Bronchial epithelial cell (primary cell): ENCODE measurements around the gene SELE. TPM values are rescaled to one million over a fixed set of nuclear protein-coding genes. Genes with fewer than 3 reads are reported as not detected.
"Not testable (repeated sequence)": the region's sequence is repeated elsewhere in the genome, so short reads cannot be mapped to it uniquely, and the experiment has no call there.

ENCODE experiments used
- DNase-seq: peaks from one replicate; pipeline ENCODE4 v3.0.0-alpha.2; 2010; ENCODE audit warnings: low read depth
- FAIRE-seq: peaks from 2 replicates; lab custom pipeline; 2011; peaks lifted over from hg19 to GRCh38; lab: Jason Lieb, UNC
- H3K27me3 ChIP-seq: 2 replicates; pipeline ENCODE4 v1.5.1; 2011; ENCODE audit warnings: low read length; ENCODE audit not compliant: control insufficient read depth, insufficient read depth
- H3K36me3 ChIP-seq: 2 replicates; pipeline ENCODE4 v1.5.1; 2011; ENCODE audit warnings: low read length; ENCODE audit not compliant: control insufficient read depth, insufficient read depth
- H3K4me3 ChIP-seq: 2 replicates; pipeline ENCODE4 v1.5.1; 2011; ENCODE audit warnings: mild to moderate bottlenecking, low read depth, low read length, control low read depth
- CTCF ChIP-seq: IDR thresholded peaks from 2 replicates; pipeline ENCODE4 v1.5.1; 2011; ENCODE audit warnings: mild to moderate bottlenecking, moderate library complexity, low read length, control low read depth, inconsistent platforms; ENCODE audit not compliant: insufficient read depth, severe bottlenecking
- total RNA-seq: library from RNA; depleted of rRNA; stranded (reverse); fragments of >200 nt; gene quantifications from 2 replicates; pipeline ENCODE4 v1.2.1, GENCODE V29; 2014

The SELE gene
- total RNA-seq, 1 donor from 2014 or later, result not detected

GRCh38 chr1:169723763-169724162 is 10.1 kb downstream of the SELE start:
- no peak for TF ChIP-seq CTCF
- no peak for FAIRE-seq
- Histone ChIP-seq H3K4me3 (no peak overlapping the region), H3K36me3 (no peaks in the 10 kb centered on the region), H3K27me3 (peaks cover 2% of the 10 kb centered on the region)
- no peak for DNase-seq

DNA sequence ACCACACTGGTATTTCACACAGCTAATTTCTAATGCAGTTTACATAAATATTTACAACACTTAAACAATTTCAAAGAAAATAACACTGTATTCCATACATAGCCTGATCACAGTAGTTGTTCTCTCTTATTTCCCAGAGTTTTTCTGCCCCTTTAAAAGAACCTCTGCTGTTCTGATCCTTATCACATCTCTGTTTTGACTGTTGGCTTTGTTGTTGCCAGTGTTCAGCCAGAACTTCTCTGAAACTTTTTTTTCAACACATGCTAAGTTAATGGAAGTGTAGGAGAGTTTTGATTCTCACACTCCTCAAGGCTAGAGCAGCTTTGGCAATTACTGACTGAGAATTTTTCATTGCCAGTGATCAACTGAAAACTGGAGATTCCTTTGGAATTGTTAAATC is 11.1 kb downstream of the SELE start:
- FAIRE-seq, result no peak
- peaks cover 2% of the 10 kb centered on the region for H3K27me3 ChIP-seq
- no peak overlapping the region for H3K4me3 ChIP-seq
- TF ChIP-seq CTCF, result no peak
- no peak for DNase-seq
- H3K36me3 ChIP-seq, result no peaks in the 10 kb centered on the region

DNA sequence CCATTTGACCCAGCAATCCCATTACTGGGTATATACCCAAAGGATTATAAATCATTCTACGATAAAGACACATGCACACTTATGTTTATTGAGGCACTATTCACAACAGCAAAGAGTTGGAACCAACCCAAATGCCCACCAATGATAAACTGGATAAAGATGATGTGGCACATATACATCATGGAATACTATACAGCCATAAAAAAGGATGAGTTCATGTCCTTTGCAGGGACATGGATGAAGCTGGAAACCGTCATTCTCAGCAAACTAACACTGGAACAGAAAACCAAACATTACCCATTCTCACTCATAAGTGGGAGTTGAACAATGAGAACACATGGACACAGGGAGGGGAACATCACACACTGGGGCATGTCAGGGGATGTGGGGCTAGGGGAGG is 18.8 kb downstream of the SELE start:
- not testable (repeated sequence) for H3K36me3 ChIP-seq, H3K4me3 ChIP-seq, FAIRE-seq, H3K27me3 ChIP-seq, DNase-seq

GRCh38 chr1:169713090-169713489 is 20.8 kb downstream of the SELE start:
- not testable (repeated sequence) for H3K36me3 ChIP-seq, H3K27me3 ChIP-seq, H3K4me3 ChIP-seq, FAIRE-seq, DNase-seq

GRCh38 chr1:169712309-169712631 is 21.6 kb downstream of the SELE start:
- H3K4me3 ChIP-seq, result no peak overlapping the region
- FAIRE-seq (no peak), DNase-seq (no peak)
- TF ChIP-seq CTCF, result no peak
- no peaks in the 10 kb centered on the region for H3K27me3 ChIP-seq
- H3K36me3 ChIP-seq, result no peaks in the 10 kb centered on the region

DNA sequence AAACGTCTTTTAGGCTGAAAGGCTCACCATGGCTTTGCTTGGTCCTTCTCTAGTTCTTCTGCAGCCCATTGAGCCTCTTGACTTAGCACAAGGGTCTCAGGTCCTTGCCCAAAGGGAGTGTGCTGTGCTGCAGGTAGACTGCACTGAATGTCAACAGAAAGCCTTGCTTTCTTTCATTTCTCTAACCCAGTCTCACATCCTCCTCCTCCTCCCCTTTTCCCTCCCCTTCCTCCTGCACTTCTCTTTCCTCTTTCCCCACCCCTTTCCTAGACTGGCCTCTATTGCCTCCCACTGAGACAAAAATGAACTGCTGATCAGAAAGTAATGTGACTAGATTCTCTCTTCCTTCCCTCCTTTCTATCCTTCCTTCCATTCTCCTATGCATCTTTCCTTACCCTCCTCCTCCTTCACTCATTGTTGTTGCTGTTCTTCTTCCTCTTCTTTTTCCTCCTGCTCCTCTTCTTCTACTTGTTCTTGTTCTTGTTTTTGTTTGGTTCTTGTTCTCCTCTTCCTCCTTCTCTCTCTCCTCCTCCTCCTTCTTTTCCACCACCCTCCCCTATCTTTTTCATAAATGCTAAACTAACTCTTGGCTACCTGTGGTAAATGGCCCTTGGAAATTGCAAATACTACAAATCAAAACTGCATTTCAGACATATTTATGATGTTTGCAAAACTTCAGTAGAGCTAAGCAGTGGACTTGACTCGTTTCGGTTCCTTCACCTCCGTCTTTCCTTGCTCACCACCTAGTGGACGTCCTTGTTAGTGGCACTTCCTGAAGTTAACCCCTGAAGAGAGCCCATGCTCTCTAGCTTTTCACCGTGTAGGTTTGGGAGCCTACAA is 22.2 kb downstream of the SELE start, which contains the start of gene SELL:
Gene SELL (minus strand): TSS at position 152 of the 840 bp plus-strand sequence. CDS start 122 bp downstream, at position 30.
- FAIRE-seq, result peak; percentile 60

More for the DNA sequence above, 22.2 kb downstream of the SELE start, which contains the start of gene SELL:
- Histone ChIP-seq H3K36me3 (no peaks in the 10 kb centered on the region), H3K27me3 (no peaks in the 10 kb centered on the region), H3K4me3 (no peak within 1 kb of the TSS)
- peak; percentile 68 for DNase-seq
- TF ChIP-seq CTCF, result peak; percentile 83
